ENCODE measurements around the gene IL6R. TPM values are rescaled to one million over a fixed set of nuclear protein-coding genes. Genes with fewer than 3 reads are reported as not detected.
A peak's percentile ranks its signal among the peaks of the same experiment; 100 is the strongest.

Gene IL6R
- total RNA-seq, 4 donors from 2014 or later, result 16.1 to 22.9 (median 20.8) TPM

DNA sequence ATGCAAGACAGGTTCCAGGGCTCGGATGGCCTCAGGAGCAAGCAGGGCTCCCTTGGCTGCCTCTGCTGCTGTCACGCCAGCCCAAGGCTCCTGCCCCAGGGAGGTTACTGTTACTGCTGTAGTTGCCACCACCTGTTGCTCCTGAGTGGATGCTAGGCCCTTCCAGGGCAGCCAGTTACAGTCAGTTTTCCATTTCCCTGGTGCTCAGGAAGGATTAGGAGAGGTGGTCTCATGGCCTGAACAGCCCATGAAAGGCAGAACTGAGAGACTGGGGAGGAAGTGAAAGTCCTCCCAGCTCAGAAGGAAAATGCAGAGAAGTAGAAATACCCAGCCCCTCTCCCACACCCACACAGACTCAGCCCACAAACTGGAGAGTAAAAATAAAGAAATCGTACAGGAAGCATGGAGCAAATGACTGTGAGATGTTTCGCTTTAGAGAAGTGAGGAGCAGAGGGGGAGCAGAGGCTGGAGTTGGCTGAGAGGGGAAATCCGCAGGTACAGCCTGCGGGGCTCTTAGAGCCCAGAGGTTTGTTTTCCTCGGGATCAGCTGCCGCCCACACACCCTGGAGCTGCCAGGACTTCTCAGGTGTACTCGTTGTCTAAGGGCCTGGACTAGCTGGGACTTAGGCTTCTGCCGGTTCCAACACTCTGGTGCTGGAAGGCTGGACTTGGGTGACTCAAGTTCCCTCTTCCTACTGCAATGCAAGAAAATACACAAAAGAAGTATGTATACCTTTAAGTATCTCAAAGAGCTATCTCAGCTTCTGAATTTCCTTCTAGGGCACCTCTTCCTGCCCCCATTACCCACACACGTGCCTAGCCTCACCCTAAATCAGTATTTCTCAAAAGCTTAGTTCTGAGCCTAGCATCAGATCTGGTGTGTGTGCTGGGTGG, 2.3 kb downstream of the IL6R start:
- TF ChIP-seq EP300 (IDR thresholded peaks at IDR 0.05) (no peak), POLR2A (IDR thresholded peaks at IDR 0.05) (no peak), POLR2AphosphoS5 (IDR thresholded peaks at IDR 0.05) (no peak)
- TF ChIP-seq, protein P1, sequence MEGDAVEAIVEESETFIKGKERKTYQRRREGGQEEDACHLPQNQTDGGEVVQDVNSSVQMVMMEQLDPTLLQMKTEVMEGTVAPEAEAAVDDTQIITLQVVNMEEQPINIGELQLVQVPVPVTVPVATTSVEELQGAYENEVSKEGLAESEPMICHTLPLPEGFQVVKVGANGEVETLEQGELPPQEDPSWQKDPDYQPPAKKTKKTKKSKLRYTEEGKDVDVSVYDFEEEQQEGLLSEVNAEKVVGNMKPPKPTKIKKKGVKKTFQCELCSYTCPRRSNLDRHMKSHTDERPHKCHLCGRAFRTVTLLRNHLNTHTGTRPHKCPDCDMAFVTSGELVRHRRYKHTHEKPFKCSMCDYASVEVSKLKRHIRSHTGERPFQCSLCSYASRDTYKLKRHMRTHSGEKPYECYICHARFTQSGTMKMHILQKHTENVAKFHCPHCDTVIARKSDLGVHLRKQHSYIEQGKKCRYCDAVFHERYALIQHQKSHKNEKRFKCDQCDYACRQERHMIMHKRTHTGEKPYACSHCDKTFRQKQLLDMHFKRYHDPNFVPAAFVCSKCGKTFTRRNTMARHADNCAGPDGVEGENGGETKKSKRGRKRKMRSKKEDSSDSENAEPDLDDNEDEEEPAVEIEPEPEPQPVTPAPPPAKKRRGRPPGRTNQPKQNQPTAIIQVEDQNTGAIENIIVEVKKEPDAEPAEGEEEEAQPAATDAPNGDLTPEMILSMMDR (IDR thresholded peaks at IDR 0.05), result no peak
- WGBS, result 34% methylated on average over 10 of the region's 11 CpGs
- peaks cover 55% of the 10 kb centered on the region for H3K4me1 ChIP-seq

DNA sequence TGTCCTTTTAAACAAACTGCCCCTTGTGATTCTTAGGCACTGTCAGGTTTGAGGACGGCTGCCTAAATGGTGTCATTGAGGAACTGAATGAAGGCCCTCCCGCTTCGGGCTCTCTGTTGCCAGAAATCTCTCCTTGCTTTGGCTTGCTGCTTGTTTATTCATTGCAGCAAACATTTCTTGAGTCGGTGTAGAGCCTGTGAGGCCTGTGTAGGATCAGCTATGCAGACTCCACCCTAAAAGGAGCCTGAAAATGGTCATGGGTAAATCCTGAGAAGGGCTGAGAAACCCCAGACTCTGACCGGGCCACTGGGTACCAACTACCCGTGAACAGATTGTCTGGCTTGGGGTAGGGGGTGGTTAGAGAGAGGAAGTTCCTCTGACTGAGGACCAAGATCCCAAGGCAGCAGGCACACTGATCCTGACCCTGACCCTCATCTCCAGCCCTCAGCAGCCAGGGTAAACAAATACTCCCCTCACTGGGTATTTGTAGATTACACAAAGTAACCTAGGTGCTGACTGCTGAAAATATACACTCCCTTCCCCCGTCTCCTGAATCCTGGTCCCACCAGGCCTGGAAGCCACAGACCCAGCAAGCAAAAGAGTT, 3.1 kb downstream of the IL6R start:
- 25% methylated on average over 7 of the region's 7 CpGs for WGBS
- H3K27me3 ChIP-seq, result no peaks in the 10 kb centered on the region
- H3K27ac ChIP-seq, result peak overlapping the region; percentile 96
- H3K4me3 ChIP-seq, result peak overlapping the region; percentile 77
- H3K4me1 ChIP-seq, result peaks cover 55% of the 10 kb centered on the region
- TF ChIP-seq, protein P1 (IDR thresholded peaks at IDR 0.05), result no peak
- TF ChIP-seq EP300 (IDR thresholded peaks at IDR 0.05) (no peak), POLR2AphosphoS5 (IDR thresholded peaks at IDR 0.05) (no peak), POLR2A (IDR thresholded peaks at IDR 0.05) (no peak)
- H3K9me3 ChIP-seq, result no peaks in the 10 kb centered on the region
- no peaks in the 10 kb centered on the region for H3K36me3 ChIP-seq
- no peak for DNase-seq (ENCODE audit: low spot score in 2 of 2)

More for the DNA sequence above, 2.3 kb downstream of the IL6R start:
- H3K27me3 ChIP-seq, result no peaks in the 10 kb centered on the region
- peak overlapping the region; percentile 96 for H3K27ac ChIP-seq
- no peaks in the 10 kb centered on the region for H3K9me3 ChIP-seq
- no peaks in the 10 kb centered on the region for H3K36me3 ChIP-seq
- H3K4me3 ChIP-seq, result peak overlapping the region; percentile 77
- no peak for DNase-seq (ENCODE audit: low spot score in 2 of 2)

DNA sequence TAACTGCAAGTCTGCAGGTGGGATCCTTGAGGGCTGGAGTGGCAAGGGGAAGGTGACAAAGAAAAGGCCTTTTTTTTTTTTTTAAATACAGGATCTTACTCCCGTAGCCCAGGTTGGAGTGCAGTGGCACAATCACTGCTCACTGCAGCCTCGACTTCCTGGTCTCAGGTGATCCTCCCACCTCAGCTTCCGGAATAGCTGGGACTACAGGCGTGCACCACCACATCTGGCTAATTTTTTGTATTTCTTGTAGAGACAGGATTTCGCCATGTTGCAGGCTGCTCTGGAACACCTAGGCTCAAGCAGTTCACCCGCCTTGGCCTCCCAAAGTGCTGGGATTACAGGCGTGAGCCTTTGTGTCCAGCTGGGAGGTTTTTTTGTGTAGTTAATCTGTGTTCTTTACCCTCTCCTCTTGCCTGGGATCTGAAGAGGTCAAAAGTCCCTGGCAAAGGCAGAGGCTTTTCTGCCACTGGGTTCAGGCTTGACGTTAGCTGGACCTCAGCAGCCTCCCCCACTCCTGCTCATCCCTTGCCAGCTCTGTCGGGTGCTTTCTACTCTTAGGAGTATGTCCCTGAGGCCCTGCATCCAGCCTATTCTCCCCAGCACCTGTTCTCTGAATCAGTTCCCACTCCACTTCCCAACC, 5.2 kb downstream of the IL6R start:
- Histone ChIP-seq H3K4me1 (peaks cover 62% of the 10 kb centered on the region), H3K27ac (no peak overlapping the region), H3K9me3 (no peaks in the 10 kb centered on the region), H3K36me3 (no peaks in the 10 kb centered on the region), H3K4me3 (no peak overlapping the region), H3K27me3 (no peaks in the 10 kb centered on the region)
- DNase-seq (ENCODE audit: low spot score in 2 of 2), result peak in 1 of 2 donors; percentile 28
- TF ChIP-seq, protein P1 (IDR thresholded peaks at IDR 0.05), result no peak
- TF ChIP-seq EP300 (IDR thresholded peaks at IDR 0.05), result no peak
- TF ChIP-seq POLR2A (IDR thresholded peaks at IDR 0.05), result no peak
- TF ChIP-seq POLR2AphosphoS5 (IDR thresholded peaks at IDR 0.05), result no peak
- WGBS, result 85% methylated on average over 9 of the region's 9 CpGs

DNA sequence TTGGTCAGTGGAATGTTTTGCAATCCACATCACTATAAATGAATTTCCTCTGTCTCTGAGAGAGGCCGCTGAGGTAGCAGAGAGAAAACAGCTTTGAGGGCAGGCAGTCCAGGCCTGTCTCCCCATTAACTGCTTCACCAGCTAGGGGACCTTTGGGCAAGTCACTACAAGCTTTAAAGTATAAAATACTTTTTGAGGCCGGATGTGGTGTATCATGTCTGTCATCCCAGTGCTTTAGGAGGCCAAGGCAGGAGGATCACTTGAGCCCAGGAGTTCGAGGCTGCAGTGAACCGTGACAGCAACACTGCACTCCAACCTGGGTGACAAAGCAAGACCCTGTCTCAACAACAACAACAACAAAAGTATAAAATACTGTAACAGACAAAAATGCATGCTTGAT, 6.4 kb downstream of the IL6R start:
- Histone ChIP-seq H3K27ac (no peak overlapping the region), H3K27me3 (no peaks in the 10 kb centered on the region), H3K9me3 (no peaks in the 10 kb centered on the region), H3K4me1 (peaks cover 57% of the 10 kb centered on the region), H3K4me3 (no peak overlapping the region), H3K36me3 (no peaks in the 10 kb centered on the region)
- no peak for TF ChIP-seq EP300 (IDR thresholded peaks at IDR 0.05)
- TF ChIP-seq, protein P1 (IDR thresholded peaks at IDR 0.05), result no peak
- TF ChIP-seq POLR2AphosphoS5 (IDR thresholded peaks at IDR 0.05), result no peak
- DNase-seq (ENCODE audit: low spot score in 2 of 2), result no peak
- 82% methylated on average over 4 of the region's 4 CpGs for WGBS

Data from suprapubic skin (tissue), 4 donors.